Activated naive CD8-positive, alpha-beta T cell treated with anti-CD3 and anti-CD28 coated beads, Interleukin-2, amount 50 U/mL, for 16 hours (primary cell): Measurements from ENCODE around the gene SMC1B.
"Not testable (repeated sequence)": the region's sequence is repeated elsewhere in the genome, so short reads cannot be mapped to it uniquely, and the experiment has no call there.

ENCODE experiments used
- DNase-seq: peaks from one replicate; pipeline ENCODE4 v3.0.0-alpha.2; 2020; ENCODE audit warnings: low read depth, low spot score

SMC1B gene

DNA sequence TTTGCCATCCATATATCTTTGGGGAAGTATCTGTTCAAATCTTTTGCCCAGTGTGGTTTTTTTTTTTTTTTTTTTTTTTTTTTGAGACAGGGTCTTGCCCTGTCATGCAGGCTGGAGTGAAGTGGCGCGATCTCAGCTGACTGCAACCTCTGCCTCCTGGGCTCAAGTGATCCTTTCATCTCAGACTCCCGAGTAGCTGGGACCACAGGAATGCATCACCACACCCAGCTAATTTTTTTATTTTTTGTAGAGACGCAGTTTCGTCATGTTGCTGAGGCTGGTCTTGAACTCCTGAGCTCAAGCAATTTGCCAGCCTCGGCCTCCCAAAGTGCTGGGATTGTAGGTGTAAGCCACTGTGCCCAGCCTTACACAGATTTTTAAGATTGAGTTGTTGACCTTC lies 108.4 kb downstream of the SMC1B start:
- no peak for DNase-seq

DNA sequence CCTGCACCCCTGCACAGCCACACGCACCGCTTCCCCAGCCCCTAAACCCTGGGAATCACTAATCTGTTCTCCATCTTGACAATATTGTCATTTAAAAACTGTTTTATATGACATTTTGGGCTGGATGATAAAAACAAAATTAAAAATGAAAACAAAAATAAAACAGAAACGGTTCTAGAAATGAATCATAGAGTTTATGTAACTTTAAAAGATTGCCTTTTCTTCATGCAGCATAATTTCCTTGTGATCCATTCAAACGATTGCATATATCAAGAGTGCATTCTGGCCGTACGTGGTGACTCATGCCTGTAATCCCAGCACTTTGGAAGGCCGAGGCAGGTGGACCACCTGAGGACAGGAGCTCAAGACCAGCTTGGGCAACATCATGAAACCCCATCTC lies 110.2 kb downstream of the SMC1B start:
- DNase-seq: no peak

DNA sequence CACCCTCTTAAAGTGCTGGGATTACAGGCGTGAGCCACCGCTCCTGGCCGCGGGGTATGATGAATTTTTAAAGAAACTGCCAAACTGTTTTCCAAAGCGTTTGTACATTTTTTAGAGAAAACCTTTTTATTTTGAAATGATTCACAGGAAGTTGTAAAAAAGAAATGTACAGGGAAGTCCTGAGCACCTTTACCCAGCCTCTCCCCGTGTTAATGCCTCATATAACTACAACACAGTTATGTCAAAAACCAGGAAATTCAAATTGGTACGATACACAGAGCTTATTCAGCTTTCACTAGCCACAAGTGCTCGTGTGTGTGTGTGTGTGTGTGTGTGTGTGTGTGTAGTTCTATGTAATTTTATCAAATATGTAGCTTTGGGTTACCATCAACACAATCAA lies 110.6 kb downstream of the SMC1B start:
- DNase-seq: no peak

DNA sequence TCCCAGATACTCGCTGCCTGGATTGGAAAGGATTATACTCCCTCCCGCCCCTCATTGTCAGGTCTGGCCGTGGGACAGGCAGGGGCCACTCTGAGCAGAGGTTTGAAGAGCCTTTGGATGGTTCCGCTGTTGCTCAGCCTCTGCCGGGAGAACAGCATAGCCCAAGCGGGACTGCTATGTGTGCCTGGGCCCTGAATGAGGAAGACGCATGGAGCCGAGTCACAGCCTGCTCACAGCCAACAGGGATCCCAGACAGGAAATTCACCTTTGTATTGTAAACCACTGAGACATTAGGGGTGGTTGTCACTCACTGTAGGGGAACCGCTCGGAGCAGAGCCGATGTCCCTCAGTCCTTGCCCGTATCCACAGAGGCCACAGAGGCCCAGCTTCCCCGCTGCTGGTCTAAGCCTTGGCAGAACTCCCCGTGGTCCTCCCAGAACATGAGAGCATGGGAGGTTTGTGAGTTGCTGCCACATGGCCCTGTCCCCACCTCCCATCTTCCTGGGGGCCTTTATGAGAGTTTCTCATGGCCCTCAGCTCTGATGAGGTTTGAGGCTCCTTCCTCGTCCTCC lies 114.4 kb downstream of the SMC1B start:
- no peak for DNase-seq

DNA sequence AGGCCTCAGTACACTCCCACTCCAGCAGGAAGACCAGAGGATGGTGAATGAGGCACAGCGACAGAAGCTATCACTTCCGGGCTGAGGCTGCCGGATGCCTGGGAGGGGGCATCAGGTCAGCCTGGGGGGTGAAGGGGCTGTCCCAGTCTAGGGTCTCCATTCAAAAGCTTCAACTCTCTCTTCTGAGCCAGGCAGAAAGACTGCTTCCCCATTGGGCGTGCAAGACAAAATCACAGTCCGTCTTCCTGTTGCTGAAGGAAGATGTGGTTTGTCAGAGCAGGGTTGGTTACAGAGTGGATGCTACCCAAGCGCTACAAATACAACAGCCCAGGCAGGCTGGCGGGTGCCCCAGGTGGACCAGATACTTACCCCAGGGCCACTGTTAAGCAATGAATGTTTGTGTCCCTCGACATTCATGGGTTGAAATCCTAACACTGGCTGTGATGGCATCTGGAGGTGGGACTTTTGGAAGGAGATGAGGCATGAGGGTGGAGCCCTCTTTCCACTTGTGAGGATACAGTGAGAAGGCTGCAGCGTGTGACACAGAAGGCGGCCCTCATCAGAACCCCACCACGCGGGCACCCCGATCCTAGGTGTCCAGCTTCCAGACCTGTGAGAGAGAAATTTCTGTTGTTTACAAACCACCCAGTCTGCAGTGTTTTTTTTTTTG lies 116.6 kb downstream of the SMC1B start:
- no peak for DNase-seq

DNA sequence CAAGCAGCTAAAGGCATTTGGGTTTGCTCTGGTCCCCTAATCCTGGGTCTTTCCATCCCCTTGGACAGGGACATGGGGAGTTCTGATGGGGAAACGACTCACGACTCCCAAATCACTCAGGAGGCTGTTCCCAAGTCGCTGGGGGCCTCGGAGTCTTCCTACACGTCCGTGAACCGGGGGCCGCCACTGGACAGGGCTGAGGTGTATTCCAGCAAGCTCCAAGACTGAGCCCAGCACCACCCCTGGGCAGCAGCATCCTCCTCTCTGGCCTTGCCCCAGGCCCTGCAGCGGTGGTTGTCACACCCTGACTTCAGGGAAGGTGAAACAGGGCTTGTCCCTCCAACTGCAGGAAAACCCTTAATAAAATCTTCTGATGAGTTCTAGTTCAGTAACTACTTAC lies 117.9 kb downstream of the SMC1B start:
- DNase-seq: no peak

DNA sequence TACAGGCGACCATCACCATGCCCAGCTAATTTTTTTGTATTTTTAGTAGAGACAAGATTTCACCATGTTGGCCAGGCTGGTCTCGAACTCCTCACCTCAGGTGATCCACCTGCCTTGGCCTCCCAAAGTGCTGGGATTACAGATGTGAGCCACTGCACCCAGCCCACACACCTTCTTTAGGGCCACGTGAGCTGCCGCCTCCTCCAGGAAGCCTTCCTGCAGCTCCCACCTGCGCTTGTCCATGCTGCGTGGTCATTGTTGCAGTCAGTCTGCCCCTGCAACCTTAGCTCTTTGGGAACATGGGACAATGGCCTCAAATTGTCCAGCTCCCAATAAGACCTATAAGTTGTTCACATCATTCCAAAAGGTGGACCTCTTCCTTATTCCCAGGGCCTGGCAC lies 118.4 kb downstream of the SMC1B start:
- DNase-seq: not testable (repeated sequence)
